ENCODE data around the gene TUBA3E. TPM values are rescaled to one million over a fixed set of nuclear protein-coding genes. Genes with fewer than 3 reads are reported as not detected.
"Not testable (repeated sequence)": the region's sequence is repeated elsewhere in the genome, so short reads cannot be mapped to it uniquely, and the experiment has no call there.

Gene TUBA3E
- total and polyA plus RNA-seq, 2 donors (not counting 3 experiments of a cell fraction or from before 2014, with no cell fraction given), result not detected

GRCh38 chr2:130231656-130232055 is 33.4 kb upstream of the TUBA3E start:
- Histone ChIP-seq H3K27ac (ENCODE audit: insufficient read depth, low read depth, low read length) (no peak overlapping the region), H3K4me2 (ENCODE audit: insufficient read depth, low read length) (no peak overlapping the region), H3K4me1 (ENCODE audit: control insufficient read depth, extremely low read depth, insufficient read depth, low read length) (no peaks in the 10 kb centered on the region), H3K9ac (replicated peaks; ENCODE audit: extremely low read depth, insufficient read depth, low read length) (no peak overlapping the region), H3K27me3 (ENCODE audit: control insufficient read depth in 2 of 2, insufficient read depth in 2 of 2, low read length in 2 of 2) (no peaks in the 10 kb centered on the region), H3K4me3 (replicated peaks in 1 of 3; ENCODE audit: insufficient read depth in 1 of 3, low read depth in 1 of 3, low read length in 3 of 3) (no peak overlapping the region), H2AFZ (ENCODE audit: low read depth, low read length) (no peak overlapping the region), H4K20me1 (replicated peaks; ENCODE audit: control insufficient read depth, extremely low read depth, insufficient read depth, low read length) (no peaks in the 10 kb centered on the region), H3K9me3 (replicated peaks; ENCODE audit: control insufficient read depth, insufficient read depth, low read length) (no peaks in the 10 kb centered on the region), H3K9me1 (replicated peaks; ENCODE audit: control insufficient read depth, extremely low read depth, insufficient read depth, low read length) (no peaks in the 10 kb centered on the region), H3K36me3 (ENCODE audit: control insufficient read depth in 2 of 2, extremely low read depth in 1 of 2, insufficient read depth in 2 of 2, low read length in 2 of 2) (no peaks in the 10 kb centered on the region), H3K79me2 (ENCODE audit: control insufficient read depth, insufficient read depth, low read length) (no peaks in the 10 kb centered on the region)
- dilution Hi-C loops (cut with MboI; ENCODE audit: extremely low pct_ligation_motif_present, low sequenced_read_pairs) (no loop called here), intact Hi-C loops (cut with micrococcal nuclease) (no loop called here)
- no TSS peak for BruUV-seq (replicated peaks)
- ChIA-PET POLR2A (no interaction called here), CTCF (no interaction called here)
- no peak for FAIRE-seq
- no peak for TF ChIP-seq FOS (IDR thresholded peaks at IDR 0.05; ENCODE audit: borderline replicate concordance, insufficient read depth, low read length)
- TF ChIP-seq POLR2A (IDR thresholded peaks at IDR 0.05; ENCODE audit: low read depth, low read length), result no peak
- no peak for TF ChIP-seq MAX (IDR thresholded peaks at IDR 0.05; ENCODE audit: insufficient read depth, insufficient read length)
- no peak for TF ChIP-seq CTCF (IDR thresholded peaks at IDR 0.05; ENCODE audit: extremely low read depth in 1 of 2, insufficient read depth in 1 of 2, low read depth in 1 of 2, low read length in 2 of 2)
- TF ChIP-seq POLR2AphosphoS5 (IDR thresholded peaks at IDR 0.05; ENCODE audit: insufficient read depth, low read depth, low read length), result no peak
- no peak for DNase-seq (ENCODE audit: low read depth, low spot score)

- dilution Hi-C loops (cut with MboI; ENCODE audit: extremely low pct_ligation_motif_present, low sequenced_read_pairs); H3K36me3 ChIP-seq (ENCODE audit: control insufficient read depth in 2 of 2, extremely low read depth in 1 of 2, insufficient read depth in 2 of 2, low read length in 2 of 2); FAIRE-seq; CTCF ChIA-PET; H3K9ac ChIP-seq (replicated peaks; ENCODE audit: extremely low read depth, insufficient read depth, low read length); H4K20me1 ChIP-seq (replicated peaks; ENCODE audit: control insufficient read depth, extremely low read depth, insufficient read depth, low read length); BruUV-seq (replicated peaks); H3K79me2 ChIP-seq (ENCODE audit: control insufficient read depth, insufficient read depth, low read length); H3K27me3 ChIP-seq (ENCODE audit: control insufficient read depth in 2 of 2, insufficient read depth in 2 of 2, low read length in 2 of 2); H3K4me1 ChIP-seq (ENCODE audit: control insufficient read depth, extremely low read depth, insufficient read depth, low read length); H3K27ac ChIP-seq (ENCODE audit: insufficient read depth, low read depth, low read length); H3K4me2 ChIP-seq (ENCODE audit: insufficient read depth, low read length); H3K4me3 ChIP-seq (replicated peaks in 1 of 3; ENCODE audit: insufficient read depth in 1 of 3, low read depth in 1 of 3, low read length in 3 of 3); DNase-seq (ENCODE audit: low read depth, low spot score); POLR2A ChIA-PET; H3K9me1 ChIP-seq (replicated peaks; ENCODE audit: control insufficient read depth, extremely low read depth, insufficient read depth, low read length); intact Hi-C loops (cut with micrococcal nuclease); H2AFZ ChIP-seq (ENCODE audit: low read depth, low read length); H3K9me3 ChIP-seq (replicated peaks; ENCODE audit: control insufficient read depth, insufficient read depth, low read length): not testable (repeated sequence)
These were observed 32.7 kb upstream of the TUBA3E start for GRCh38 chr2:130230907-130231306.

- H3K9me1 ChIP-seq (replicated peaks; ENCODE audit: control insufficient read depth, extremely low read depth, insufficient read depth, low read length); dilution Hi-C loops (cut with MboI; ENCODE audit: extremely low pct_ligation_motif_present, low sequenced_read_pairs); H3K4me3 ChIP-seq (replicated peaks in 1 of 3; ENCODE audit: insufficient read depth in 1 of 3, low read depth in 1 of 3, low read length in 3 of 3); H3K36me3 ChIP-seq (ENCODE audit: control insufficient read depth in 2 of 2, extremely low read depth in 1 of 2, insufficient read depth in 2 of 2, low read length in 2 of 2); intact Hi-C loops (cut with micrococcal nuclease); H3K27me3 ChIP-seq (ENCODE audit: control insufficient read depth in 2 of 2, insufficient read depth in 2 of 2, low read length in 2 of 2); H4K20me1 ChIP-seq (replicated peaks; ENCODE audit: control insufficient read depth, extremely low read depth, insufficient read depth, low read length); H3K4me1 ChIP-seq (ENCODE audit: control insufficient read depth, extremely low read depth, insufficient read depth, low read length); BruUV-seq (replicated peaks); DNase-seq (ENCODE audit: low read depth, low spot score); POLR2A ChIA-PET; CTCF ChIA-PET; H3K79me2 ChIP-seq (ENCODE audit: control insufficient read depth, insufficient read depth, low read length); H3K9me3 ChIP-seq (replicated peaks; ENCODE audit: control insufficient read depth, insufficient read depth, low read length); H3K4me2 ChIP-seq (ENCODE audit: insufficient read depth, low read length); H3K9ac ChIP-seq (replicated peaks; ENCODE audit: extremely low read depth, insufficient read depth, low read length); H3K27ac ChIP-seq (ENCODE audit: insufficient read depth, low read depth, low read length); H2AFZ ChIP-seq (ENCODE audit: low read depth, low read length); FAIRE-seq: not testable (repeated sequence)
These were observed 32.1 kb upstream of the TUBA3E start for GRCh38 chr2:130230376-130230775.

Measured in endothelial cell of umbilical vein (primary cell).